HCT116 (cell line): ENCODE measurements around the gene MEGF6. TPM values are rescaled to one million over a fixed set of nuclear protein-coding genes. Genes with fewer than 3 reads are reported as not detected.

Experiments used
- ATAC-seq: fragments of 200-7000 bp; cut with Tn5 transposase; 2 replicates; pipeline ENCODE4 v1.9.1; 2020; ENCODE audit warnings: mild to moderate bottlenecking, moderate library complexity
- BruUV-seq: library from RNA; stranded (reverse); fragments of 400-500 nt; replicated peaks from 2 replicates; lab custom pipeline; 2021; lab: Mats Ljungman, UMichigan
- CTCF ChIA-PET: fragments of 300-600 bp; sonication (Branson Sonifier 250); formaldehyde crosslinking; loops from one replicate; lab custom pipeline; 2021; ENCODE audit warnings: antibody characterized with exemption; lab: Charles Lee
- POLR2A ChIA-PET: fragments of 300-600, 350-600 bp; sonication (Branson Sonifier 250); formaldehyde crosslinking; loops from one replicate; lab custom pipeline; 2021; ENCODE audit warnings: antibody characterized with exemption; lab: Charles Lee
- RAD21 ChIA-PET, 2 experiments: fragments of 300-600 bp; sonication (Branson Sonifier 250); formaldehyde crosslinking; loops; one replicate each; lab custom pipeline; 2023; ENCODE audit warnings: low total read pairs in 2 of 2; ENCODE audit not compliant: uncharacterized antibody in 2 of 2, unreplicated experiment in 2 of 2, low non-redundant PET in 1 of 2; lab: Charles Lee
- DNase-seq: peaks from one replicate; pipeline ENCODE4 v3.0.0-alpha.2; 2010; ENCODE audit warnings: low read depth, low spot score
- H2AFZ ChIP-seq: fragments of 200-600 bp; shearing (Covaris generic), sonication (generic); 2 replicates; pipeline ENCODE4 v1.6.1; 2017; ENCODE audit warnings: low read depth, mixed run types, mixed read lengths, antibody characterized with exemption, low read length; ENCODE audit not compliant: poor library complexity, severe bottlenecking
- H3K27ac ChIP-seq: 2 replicates; pipeline ENCODE4 v1.5.1; 2012; ENCODE audit warnings: low read depth, low read length
- H3K27me3 ChIP-seq: fragments of 200-600 bp; sonication (generic); 2 replicates; pipeline ENCODE4 v1.6.1; 2016; ENCODE audit warnings: mixed run types, low read length, mixed read lengths; ENCODE audit not compliant: insufficient read depth
- H3K36me3 ChIP-seq, 2 experiments: fragments of 200-500 bp in 1 of 2; fragments of 200-600 bp in 1 of 2; sonication (Bioruptor generic) in 1 of 2; sonication (generic) in 1 of 2; 2 replicates each; pipeline versions ENCODE4 v1.5.1 to v1.6.1; 2014 to 2016; ENCODE audit warnings: low read length in 2 of 2, inconsistent platforms in 1 of 2, mixed read lengths in 1 of 2, mixed run types in 1 of 2; ENCODE audit not compliant: insufficient read depth in 2 of 2, control insufficient read depth in 1 of 2
- H3K4me1 ChIP-seq, 2 experiments: fragments of 200-600 bp in 1 of 2; sonication (generic) in 1 of 2; 2 replicates each; pipeline versions ENCODE4 v1.5.1 to v1.6.1; 2012 to 2017; ENCODE audit warnings: low read length in 2 of 2, inconsistent platforms in 1 of 2, mild to moderate bottlenecking in 1 of 2, mixed read lengths in 1 of 2, mixed run types in 1 of 2, moderate library complexity in 1 of 2; ENCODE audit not compliant: insufficient read depth in 2 of 2, control insufficient read depth in 1 of 2
- H3K4me2 ChIP-seq: fragments of 200-600 bp; sonication (generic); 2 replicates; pipeline ENCODE4 v1.6.1; 2017; ENCODE audit warnings: mixed run types, low read length, mixed read lengths
- H3K4me3 ChIP-seq, 2 experiments: fragments of 200-600 bp in 1 of 2; sonication (generic) in 1 of 2; replicated peaks in 1 of 2; 2 replicates each; pipeline ENCODE4 v1.5.1; 2011 to 2016; ENCODE audit warnings: low read length in 2 of 2, control low read depth in 1 of 2, low read depth in 1 of 2, mild to moderate bottlenecking in 1 of 2, mixed read lengths in 1 of 2, mixed run types in 1 of 2
- H3K79me2 ChIP-seq: fragments of 200-600 bp; sonication (generic); 2 replicates; pipeline ENCODE4 v1.6.1; 2017; ENCODE audit warnings: mild to moderate bottlenecking, mixed run types, low read length, moderate library complexity, mixed read lengths; ENCODE audit not compliant: insufficient read depth
- H3K9ac ChIP-seq: fragments of 200-600 bp; sonication (generic); 2 replicates; pipeline ENCODE4 v1.6.1; 2016; ENCODE audit warnings: low read length, mixed read lengths
- H3K9me2 ChIP-seq: fragments of 200-600 bp; sonication (generic), shearing (Covaris generic); 2 replicates; pipeline ENCODE4 v1.6.1; 2017; ENCODE audit warnings: mixed run types, mild to moderate bottlenecking, moderate library complexity; ENCODE audit not compliant: insufficient read depth
- H3K9me3 ChIP-seq, 2 experiments: fragments of 200-500 bp in 1 of 2; fragments of 200-600 bp in 1 of 2; sonication (Bioruptor generic) in 1 of 2; sonication (generic) in 1 of 2; 2 replicates each; pipeline ENCODE4 v1.6.1; 2014 to 2017; ENCODE audit warnings: low read length in 2 of 2, mixed read lengths in 2 of 2, inconsistent platforms in 1 of 2, low read depth in 1 of 2, mild to moderate bottlenecking in 1 of 2, mixed run types in 1 of 2, moderate library complexity in 1 of 2; ENCODE audit not compliant: control insufficient read depth in 1 of 2, insufficient read depth in 1 of 2
- H4K20me1 ChIP-seq: fragments of 200-600 bp; sonication (generic), shearing (Covaris generic); 2 replicates; pipeline ENCODE4 v1.6.1; 2017; ENCODE audit warnings: mixed run types, mild to moderate bottlenecking, moderate library complexity; ENCODE audit not compliant: insufficient read depth
- CEBPB ChIP-seq: IDR thresholded peaks from 2 replicates; pipeline ENCODE4 v1.6.1; 2012; ENCODE audit warnings: low read depth
- ELF1 ChIP-seq: IDR thresholded peaks from 2 replicates; pipeline ENCODE4 v1.6.1; 2012; ENCODE audit warnings: low read depth, borderline replicate concordance
- EZH2phosphoT487 ChIP-seq: fragments of 200-600 bp; IDR thresholded peaks from 2 replicates; pipeline ENCODE4 v1.6.1; 2018; ENCODE audit warnings: antibody characterized with exemption, borderline replicate concordance
- FOSL1 ChIP-seq: IDR thresholded peaks from 2 replicates; pipeline ENCODE4 v1.6.1; 2012; ENCODE audit warnings: low read depth
- MAX ChIP-seq: IDR thresholded peaks from 2 replicates; pipeline ENCODE4 v1.6.1; 2012
- POLR2A ChIP-seq: IDR thresholded peaks from 2 replicates; pipeline ENCODE4 v1.7.0; 2011; ENCODE audit warnings: borderline replicate concordance; ENCODE audit not compliant: insufficient read depth, insufficient read length; ENCODE audit errors: extremely low read depth
- POLR2AphosphoS5 ChIP-seq: IDR thresholded peaks from 2 replicates; pipeline ENCODE4 v1.6.1; 2011; ENCODE audit warnings: mild to moderate bottlenecking, low read depth, low read length, moderate library complexity
- RAD21 ChIP-seq: IDR thresholded peaks from 2 replicates; pipeline ENCODE4 v1.6.1; 2012; ENCODE audit warnings: low read depth, mild to moderate bottlenecking
- SIN3A ChIP-seq: IDR thresholded peaks from 2 replicates; pipeline ENCODE4 v1.6.1; 2012; ENCODE audit warnings: low read depth
- SP1 ChIP-seq: IDR thresholded peaks from 2 replicates; pipeline ENCODE4 v1.6.1; 2012; ENCODE audit warnings: low read depth
- SRF ChIP-seq: IDR thresholded peaks from 2 replicates; pipeline ENCODE4 v1.6.1; 2012; ENCODE audit warnings: low read depth
- TCF7L2 ChIP-seq: IDR thresholded peaks from 2 replicates; pipeline ENCODE4 v1.7.0; 2011; ENCODE audit warnings: borderline replicate concordance, inconsistent platforms; ENCODE audit not compliant: insufficient read depth, insufficient read length; ENCODE audit errors: extremely low read depth
- YY1 ChIP-seq: IDR thresholded peaks from 2 replicates; pipeline ENCODE4 v1.6.1; 2011; ENCODE audit warnings: low read length, low read depth, moderate library complexity, mild to moderate bottlenecking; ENCODE audit not compliant: insufficient replicate concordance; ENCODE audit errors: extremely low read depth
- ZBTB33 ChIP-seq: IDR thresholded peaks from 2 replicates; pipeline ENCODE4 v1.6.1; 2011; ENCODE audit warnings: mild to moderate bottlenecking, low read length, moderate library complexity; ENCODE audit not compliant: insufficient replicate concordance; ENCODE audit errors: extremely low read depth
- ZFX ChIP-seq: fragments of 450-650 bp; IDR thresholded peaks from 2 replicates; pipeline ENCODE4 v1.6.1; 2017
- ZNF274 ChIP-seq: fragments of 200-500 bp; sonication (Bioruptor generic); IDR thresholded peaks from 2 replicates; pipeline ENCODE4 v1.6.1; 2014; ENCODE audit warnings: mild to moderate bottlenecking, low read depth, low read length, inconsistent platforms
- intact Hi-C: fragments of 100-400 bp; cut with micrococcal nuclease; formaldehyde crosslinking; loops from 2 replicates; pipeline ENCODE4 v1.10.0; 2022
- total RNA-seq: library from RNA; stranded (reverse); gene quantifications from one replicate; pipeline ENCODE4 v1.2.1, GENCODE V29; 2021; ENCODE audit not compliant: unreplicated experiment
- TF ChIP-seq, protein P1 (sequence below): IDR thresholded peaks from 2 replicates; pipeline ENCODE4 v1.6.1; 2012
- TF ChIP-seq, protein P2 (sequence below): IDR thresholded peaks from 2 replicates; pipeline ENCODE4 v1.6.1; 2012; ENCODE audit warnings: low read depth
- TF ChIP-seq, protein P3 (sequence below), 3 experiments: fragments of 200-600 bp in 1 of 3; sonication (generic) in 1 of 3; IDR thresholded peaks in 2 of 3; conservative IDR thresholded peaks in 1 of 3; 2 replicates each; pipeline ENCODE4 v1.5.1; 2012 to 2017; ENCODE audit warnings: low read depth in 2 of 3, low read length in 2 of 3, antibody characterized with exemption in 1 of 3, borderline replicate concordance in 1 of 3, control low read depth in 1 of 3, mild to moderate bottlenecking in 1 of 3, mixed read lengths in 1 of 3, mixed run types in 1 of 3, moderate library complexity in 1 of 3; ENCODE audit not compliant: insufficient read depth in 1 of 3

Gene MEGF6
- total RNA-seq, 1 experiment from 2014 or later = 47.6 TPM

DNA sequence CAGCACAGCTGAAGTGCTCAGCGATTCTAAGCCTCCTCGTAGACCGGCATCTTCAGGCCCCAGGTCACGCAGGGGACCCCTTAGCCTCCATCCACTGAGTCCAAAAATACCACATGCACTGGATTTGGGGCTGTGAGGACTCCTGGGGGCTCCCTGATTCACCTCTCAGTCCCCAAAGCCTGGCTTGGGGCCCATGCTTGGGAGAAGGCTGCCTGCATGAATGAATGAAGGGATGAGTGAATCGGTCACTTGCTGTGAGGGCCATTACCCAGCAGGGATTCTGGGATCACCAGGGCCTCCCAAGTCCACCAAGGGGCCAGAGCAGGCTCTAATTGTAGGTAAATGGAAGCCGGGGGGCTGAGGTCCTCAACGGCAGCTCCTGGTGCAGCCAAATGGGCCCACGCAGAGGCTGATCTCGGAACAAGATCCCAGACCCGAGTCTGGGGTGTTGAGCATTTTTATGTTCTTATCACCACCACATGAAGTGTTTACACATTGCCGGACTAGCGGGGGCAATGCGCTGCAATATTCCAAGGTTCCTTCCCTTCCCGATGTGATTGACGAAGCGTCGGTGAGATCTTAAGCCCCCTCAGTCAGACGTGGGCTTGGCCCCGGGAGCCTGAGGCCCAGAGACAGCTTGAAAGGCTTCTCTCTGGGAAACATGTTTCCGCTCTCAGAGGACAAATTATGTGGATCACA lies 170.4 kb downstream of the MEGF6 start:
- no peaks in the 10 kb centered on the region for H4K20me1 ChIP-seq
- intact Hi-C loops = no loop called here
- no peak overlapping the region for H3K9ac ChIP-seq
- no peak overlapping the region for H3K27ac ChIP-seq
- H3K4me1 ChIP-seq = no peaks in the 10 kb centered on the region
- no peak overlapping the region for H3K4me2 ChIP-seq
- no peaks in the 10 kb centered on the region for H3K36me3 ChIP-seq
- no TSS peak for BruUV-seq
- no peak overlapping the region for H2AFZ ChIP-seq
- peaks cover 5% of the 10 kb centered on the region; the same call in 1 of the 2 replicates for H3K27me3 ChIP-seq
- no peak for DNase-seq
- H3K9me2 ChIP-seq = no peaks in the 10 kb centered on the region
- CTCF ChIA-PET = no interaction called here
- POLR2A ChIA-PET = no interaction called here
- no peaks in the 10 kb centered on the region for H3K9me3 ChIP-seq
- RAD21 ChIA-PET = no interaction called here
- no peak for ATAC-seq
- TF ChIP-seq POLR2AphosphoS5 (no peak), YY1 (no peak), SRF (no peak), ZBTB33 (no peak), FOSL1 (no peak), CEBPB (no peak), EZH2phosphoT487 (no peak), MAX (no peak), ZNF274 (no peak), SIN3A (no peak), ELF1 (no peak), ZFX (no peak), SP1 (no peak), TCF7L2 (no peak), RAD21 (no peak), POLR2A (no peak)
- TF ChIP-seq, protein P1, sequence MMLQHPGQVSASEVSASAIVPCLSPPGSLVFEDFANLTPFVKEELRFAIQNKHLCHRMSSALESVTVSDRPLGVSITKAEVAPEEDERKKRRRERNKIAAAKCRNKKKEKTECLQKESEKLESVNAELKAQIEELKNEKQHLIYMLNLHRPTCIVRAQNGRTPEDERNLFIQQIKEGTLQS = no peak
- TF ChIP-seq, protein P2, sequence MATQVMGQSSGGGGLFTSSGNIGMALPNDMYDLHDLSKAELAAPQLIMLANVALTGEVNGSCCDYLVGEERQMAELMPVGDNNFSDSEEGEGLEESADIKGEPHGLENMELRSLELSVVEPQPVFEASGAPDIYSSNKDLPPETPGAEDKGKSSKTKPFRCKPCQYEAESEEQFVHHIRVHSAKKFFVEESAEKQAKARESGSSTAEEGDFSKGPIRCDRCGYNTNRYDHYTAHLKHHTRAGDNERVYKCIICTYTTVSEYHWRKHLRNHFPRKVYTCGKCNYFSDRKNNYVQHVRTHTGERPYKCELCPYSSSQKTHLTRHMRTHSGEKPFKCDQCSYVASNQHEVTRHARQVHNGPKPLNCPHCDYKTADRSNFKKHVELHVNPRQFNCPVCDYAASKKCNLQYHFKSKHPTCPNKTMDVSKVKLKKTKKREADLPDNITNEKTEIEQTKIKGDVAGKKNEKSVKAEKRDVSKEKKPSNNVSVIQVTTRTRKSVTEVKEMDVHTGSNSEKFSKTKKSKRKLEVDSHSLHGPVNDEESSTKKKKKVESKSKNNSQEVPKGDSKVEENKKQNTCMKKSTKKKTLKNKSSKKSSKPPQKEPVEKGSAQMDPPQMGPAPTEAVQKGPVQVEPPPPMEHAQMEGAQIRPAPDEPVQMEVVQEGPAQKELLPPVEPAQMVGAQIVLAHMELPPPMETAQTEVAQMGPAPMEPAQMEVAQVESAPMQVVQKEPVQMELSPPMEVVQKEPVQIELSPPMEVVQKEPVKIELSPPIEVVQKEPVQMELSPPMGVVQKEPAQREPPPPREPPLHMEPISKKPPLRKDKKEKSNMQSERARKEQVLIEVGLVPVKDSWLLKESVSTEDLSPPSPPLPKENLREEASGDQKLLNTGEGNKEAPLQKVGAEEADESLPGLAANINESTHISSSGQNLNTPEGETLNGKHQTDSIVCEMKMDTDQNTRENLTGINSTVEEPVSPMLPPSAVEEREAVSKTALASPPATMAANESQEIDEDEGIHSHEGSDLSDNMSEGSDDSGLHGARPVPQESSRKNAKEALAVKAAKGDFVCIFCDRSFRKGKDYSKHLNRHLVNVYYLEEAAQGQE = no peak
- TF ChIP-seq, protein P3, sequence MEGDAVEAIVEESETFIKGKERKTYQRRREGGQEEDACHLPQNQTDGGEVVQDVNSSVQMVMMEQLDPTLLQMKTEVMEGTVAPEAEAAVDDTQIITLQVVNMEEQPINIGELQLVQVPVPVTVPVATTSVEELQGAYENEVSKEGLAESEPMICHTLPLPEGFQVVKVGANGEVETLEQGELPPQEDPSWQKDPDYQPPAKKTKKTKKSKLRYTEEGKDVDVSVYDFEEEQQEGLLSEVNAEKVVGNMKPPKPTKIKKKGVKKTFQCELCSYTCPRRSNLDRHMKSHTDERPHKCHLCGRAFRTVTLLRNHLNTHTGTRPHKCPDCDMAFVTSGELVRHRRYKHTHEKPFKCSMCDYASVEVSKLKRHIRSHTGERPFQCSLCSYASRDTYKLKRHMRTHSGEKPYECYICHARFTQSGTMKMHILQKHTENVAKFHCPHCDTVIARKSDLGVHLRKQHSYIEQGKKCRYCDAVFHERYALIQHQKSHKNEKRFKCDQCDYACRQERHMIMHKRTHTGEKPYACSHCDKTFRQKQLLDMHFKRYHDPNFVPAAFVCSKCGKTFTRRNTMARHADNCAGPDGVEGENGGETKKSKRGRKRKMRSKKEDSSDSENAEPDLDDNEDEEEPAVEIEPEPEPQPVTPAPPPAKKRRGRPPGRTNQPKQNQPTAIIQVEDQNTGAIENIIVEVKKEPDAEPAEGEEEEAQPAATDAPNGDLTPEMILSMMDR (IDR thresholded peaks at IDR 0.05 in 2 of 3, conservative IDR thresholded peaks at IDR 0.05 in 1 of 3; ENCODE audit: borderline replicate concordance in 1 of 3, insufficient read depth in 1 of 3, low read depth in 2 of 3, low read length in 2 of 3) = no peak
- TF ChIP-seq, all 23 proteins: peak for 0
- no peak overlapping the region for H3K4me3 ChIP-seq
- H3K79me2 ChIP-seq = no peaks in the 10 kb centered on the region
